GM23248 (cell line): Measurements from ENCODE around the gene HMG20A.

Source experiments
- EZH2 ChIP-seq: fragments of 200-600 bp; sonication (generic); IDR thresholded peaks from 2 replicates; pipeline ENCODE4 v1.6.1; 2018; ENCODE audit warnings: antibody characterized with exemption, mild to moderate bottlenecking; ENCODE audit not compliant: insufficient read depth, poor library complexity, severe bottlenecking
- EZH2phosphoT487 ChIP-seq: fragments of 200-600 bp; sonication (generic); IDR thresholded peaks from 2 replicates; pipeline ENCODE4 v1.6.1; 2018; ENCODE audit warnings: antibody characterized with exemption, moderate library complexity, mild to moderate bottlenecking, low read depth; ENCODE audit not compliant: insufficient read depth

DNA sequence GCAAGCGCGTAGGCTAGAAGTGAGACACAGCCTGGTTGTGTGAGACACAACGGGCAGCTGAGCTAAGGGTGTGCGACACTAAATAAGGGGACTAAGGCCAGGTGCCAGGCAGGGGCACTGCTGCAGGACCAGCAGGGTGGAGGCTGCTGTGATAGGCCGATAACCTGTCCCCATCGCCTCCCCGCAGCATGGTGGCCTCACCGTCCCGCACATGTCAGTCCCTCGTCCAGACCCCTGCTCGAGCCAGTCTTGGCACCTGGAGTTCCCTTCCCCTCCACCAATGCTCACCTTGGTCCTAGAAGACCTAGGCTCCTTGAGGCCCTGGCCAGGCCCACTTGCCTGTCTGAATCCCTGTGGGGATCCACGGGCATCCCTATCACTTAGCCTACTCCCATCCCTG lies 96.1 kb downstream of the HMG20A start:
- TF ChIP-seq EZH2 = no peak
- no peak for TF ChIP-seq EZH2phosphoT487
